SK-N-SH (cell line): ENCODE data around the gene TMPRSS9. TPM values are rescaled to one million over a fixed set of nuclear protein-coding genes. Genes with fewer than 3 reads are reported as not detected.

Experiments used
- CTCF ChIA-PET: fragments of 300-600, 350-600 bp; formaldehyde crosslinking; extraction: SDS; loops from one replicate; lab custom pipeline; 2021; lab: Yijun Ruan, JAX
- POLR2A ChIA-PET: fragments of 350-600 bp; sonication (Branson Sonifier 250); formaldehyde crosslinking; extraction: SDS; loops from one replicate; lab custom pipeline; 2020; ENCODE audit warnings: antibody characterized with exemption, inconsistent platforms; lab: Yijun Ruan, JAX
- DNase-seq: peaks from one replicate; pipeline ENCODE4 v3.0.0; 2012
- H2AFZ ChIP-seq: fragments of 200-600 bp; sonication (generic); 2 replicates; pipeline ENCODE4 v1.8.1; 2016; ENCODE audit warnings: antibody characterized with exemption, mild to moderate bottlenecking, low read depth
- H3F3A ChIP-seq: fragments of 200-600 bp; sonication (generic); replicated peaks from 2 replicates; pipeline ENCODE3; 2016; ENCODE audit warnings: antibody characterized with exemption, mild to moderate bottlenecking; ENCODE audit not compliant: insufficient read depth
- H3K27ac ChIP-seq, 2 experiments: fragments of 200-500 bp in 1 of 2; fragments of 200-600 bp in 1 of 2; sonication (Bioruptor generic) in 1 of 2; sonication (generic), shearing (Covaris generic) in 1 of 2; 2 replicates each; pipeline versions ENCODE4 v1.5.1 to v1.6.1; 2014 to 2016; ENCODE audit warnings: low read depth in 2 of 2, inconsistent platforms in 1 of 2, low read length in 1 of 2, mild to moderate bottlenecking in 1 of 2, mixed read lengths in 1 of 2
- H3K27me3 ChIP-seq: fragments of 200-600 bp; sonication (generic), shearing (Covaris generic); 2 replicates; pipeline ENCODE4 v1.6.1; 2016; ENCODE audit warnings: mixed run types; ENCODE audit not compliant: insufficient read depth
- H3K36me3 ChIP-seq, 2 experiments: fragments of 200-500 bp in 1 of 2; fragments of 200-600 bp in 1 of 2; sonication (Bioruptor generic) in 1 of 2; sonication (generic) in 1 of 2; replicated peaks in 1 of 2; 2 replicates each; pipeline versions ENCODE3 to v1.5.1; 2014 to 2016; ENCODE audit warnings: low read length in 1 of 2, mild to moderate bottlenecking in 1 of 2; ENCODE audit not compliant: insufficient read depth in 2 of 2, control insufficient read depth in 1 of 2
- H3K4me1 ChIP-seq, 2 experiments: fragments of 200-500 bp in 1 of 2; fragments of 200-600 bp in 1 of 2; sonication (Bioruptor generic) in 1 of 2; sonication (generic), shearing (Covaris generic) in 1 of 2; 2 replicates each; pipeline versions ENCODE4 v1.5.1 to v1.6.1; 2014 to 2016; ENCODE audit warnings: low read depth in 1 of 2, low read length in 1 of 2, mixed run types in 1 of 2; ENCODE audit not compliant: insufficient read depth in 2 of 2, control insufficient read depth in 1 of 2
- H3K4me2 ChIP-seq: fragments of 200-600 bp; sonication (generic), shearing (Covaris generic); 2 replicates; pipeline ENCODE4 v1.6.1; 2017; ENCODE audit warnings: mixed run types
- H3K4me3 ChIP-seq, 2 experiments: fragments of 200-500 bp in 1 of 2; fragments of 200-600 bp in 1 of 2; sonication (Bioruptor generic) in 1 of 2; sonication (generic), shearing (Covaris generic) in 1 of 2; 2 replicates each; pipeline versions ENCODE4 v1.5.1 to v1.8.1; 2014 to 2016; ENCODE audit warnings: low read depth in 2 of 2, inconsistent platforms in 1 of 2, low read length in 1 of 2, mild to moderate bottlenecking in 1 of 2, mixed read lengths in 1 of 2, moderate library complexity in 1 of 2
- H3K79me2 ChIP-seq: fragments of 200-600 bp; sonication (generic); 2 replicates; pipeline ENCODE4 v1.8.1; 2017; ENCODE audit warnings: mild to moderate bottlenecking; ENCODE audit not compliant: insufficient read depth
- H3K9ac ChIP-seq: fragments of 200-600 bp; sonication (generic); 2 replicates; pipeline ENCODE4 v1.6.1; 2017; ENCODE audit warnings: mixed run types
- H3K9me2 ChIP-seq: fragments of 200-600 bp; sonication (generic); 2 replicates; pipeline ENCODE4 v1.6.1; 2017; ENCODE audit warnings: mixed run types
- H3K9me3 ChIP-seq: fragments of 200-600 bp; sonication (generic); 2 replicates; pipeline ENCODE4 v1.6.1; 2017; ENCODE audit warnings: mixed run types, mild to moderate bottlenecking, moderate library complexity
- H4K20me1 ChIP-seq: fragments of 200-600 bp; sonication (generic); 2 replicates; pipeline ENCODE4 v1.6.1; 2017; ENCODE audit warnings: mild to moderate bottlenecking, mixed run types; ENCODE audit not compliant: insufficient read depth
- ELF1 ChIP-seq: IDR thresholded peaks from 2 replicates; pipeline ENCODE4 v1.4.0; 2012
- EZH2phosphoT487 ChIP-seq: fragments of 200-600 bp; sonication (generic); IDR thresholded peaks from 2 replicates; pipeline ENCODE4 v1.6.1; 2017; ENCODE audit warnings: low read depth, mixed run types, mild to moderate bottlenecking, antibody characterized with exemption, moderate library complexity, borderline replicate concordance
- FOSL2 ChIP-seq: IDR thresholded peaks from 2 replicates; pipeline ENCODE4 v1.4.0; 2012; ENCODE audit warnings: low read depth, mild to moderate bottlenecking, moderate library complexity, borderline replicate concordance
- FOXM1 ChIP-seq: IDR thresholded peaks from 2 replicates; pipeline ENCODE4 v1.4.0; 2012; ENCODE audit warnings: low read depth, mild to moderate bottlenecking
- GABPA ChIP-seq: IDR thresholded peaks from 2 replicates; pipeline ENCODE4 v1.4.0; 2012; ENCODE audit warnings: low read depth, mild to moderate bottlenecking
- GATA2 ChIP-seq: sonication (generic); formaldehyde crosslinking; IDR thresholded peaks from 2 replicates; pipeline ENCODE4 v1.5.0; 2020; ENCODE audit warnings: mild to moderate bottlenecking, missing genetic modification reagents
- JUND ChIP-seq: IDR thresholded peaks from 2 replicates; pipeline ENCODE4 v1.4.0; 2012
- MEF2A ChIP-seq: IDR thresholded peaks from 2 replicates; pipeline ENCODE4 v1.4.0; 2012; ENCODE audit warnings: low read depth, borderline replicate concordance
- NFIC ChIP-seq: IDR thresholded peaks from 2 replicates; pipeline ENCODE4 v1.4.0; 2012; ENCODE audit warnings: borderline replicate concordance
- NRF1 ChIP-seq: IDR thresholded peaks from 2 replicates; pipeline ENCODE4 v1.6.1; 2012; ENCODE audit warnings: low read depth, mild to moderate bottlenecking, low read length
- POLR2AphosphoS5 ChIP-seq: IDR thresholded peaks from 2 replicates; pipeline ENCODE4 v1.6.1; 2012; ENCODE audit warnings: low read depth, low read length
- RAD21 ChIP-seq: IDR thresholded peaks from 2 replicates; pipeline ENCODE4 v1.6.1; 2012; ENCODE audit warnings: mild to moderate bottlenecking, low read length
- RCOR1 ChIP-seq: fragments of 150-350 bp; IDR thresholded peaks from 2 replicates; pipeline ENCODE4 v1.6.1; 2017; ENCODE audit warnings: antibody characterized with exemption, low read length
- REST ChIP-seq: IDR thresholded peaks from 2 replicates; pipeline ENCODE4 v1.6.1; 2012; ENCODE audit warnings: mild to moderate bottlenecking, low read depth, low read length, moderate library complexity
- RFX5 ChIP-seq: IDR thresholded peaks from 2 replicates; pipeline ENCODE4 v1.6.1; 2012; ENCODE audit warnings: mild to moderate bottlenecking, improper control_type of control experiment, low read length
- RXRA ChIP-seq: IDR thresholded peaks from 2 replicates; pipeline ENCODE4 v1.4.0; 2012; ENCODE audit warnings: low read depth, mild to moderate bottlenecking, borderline replicate concordance
- SIN3A ChIP-seq: IDR thresholded peaks from 2 replicates; pipeline ENCODE4 v1.6.1; 2012; ENCODE audit warnings: low read depth, mild to moderate bottlenecking, low read length, moderate library complexity, borderline replicate concordance
- TAF1 ChIP-seq: IDR thresholded peaks from 2 replicates; pipeline ENCODE4 v1.6.1; 2012; ENCODE audit warnings: low read depth, mild to moderate bottlenecking, low read length, moderate library complexity, borderline replicate concordance
- TCF12 ChIP-seq: IDR thresholded peaks from 2 replicates; pipeline ENCODE4 v1.4.0; 2012
- TEAD4 ChIP-seq: IDR thresholded peaks from 2 replicates; pipeline ENCODE4 v1.4.0; 2012; ENCODE audit warnings: mild to moderate bottlenecking, borderline replicate concordance; ENCODE audit not compliant: insufficient read depth
- USF2 ChIP-seq: fragments of 150-350 bp; IDR thresholded peaks from 2 replicates; pipeline ENCODE4 v1.6.1; 2017; ENCODE audit warnings: antibody characterized with exemption, low read length, low read depth, borderline replicate concordance
- YY1 ChIP-seq: IDR thresholded peaks from 2 replicates; pipeline ENCODE4 v1.4.0; 2012; ENCODE audit warnings: low read depth, mild to moderate bottlenecking
- WGBS: methylation state at CpG from one replicate; pipeline ENCODE4 v1.1.6; 2017; ENCODE audit warnings: low lambda C conversion rate; 5-methylcytosine and 5-hydroxymethylcytosine counted together
- polyA plus RNA-seq, 3 experiments: library from polyadenylated mRNA; depleted of rRNA; stranded (reverse); fragments of >200 nt; gene quantifications; 2 replicates each; pipeline ENCODE4 v1.2.3, GENCODE V29; 2012
- TF ChIP-seq, protein P1 (sequence below): fragments of 200-600 bp; sonication (generic); IDR thresholded peaks from 2 replicates; pipeline ENCODE4 v1.6.1; 2017; ENCODE audit warnings: antibody characterized with exemption, mild to moderate bottlenecking, moderate library complexity

TMPRSS9 gene
- polyA plus RNA-seq, 1 of the 3 experiments (the other 2 are of a cell fraction) = not detected

- H3K9me2 ChIP-seq = no peaks in the 10 kb centered on the region
- no peak for DNase-seq
- H2AFZ ChIP-seq = no peak overlapping the region
- H3K4me2 ChIP-seq = no peak overlapping the region
- no peak for TF ChIP-seq FOXM1
- no peak for TF ChIP-seq TEAD4
- no peak for TF ChIP-seq USF2
- TF ChIP-seq FOSL2 = no peak
- no peak for TF ChIP-seq TAF1
- TF ChIP-seq, protein P1, sequence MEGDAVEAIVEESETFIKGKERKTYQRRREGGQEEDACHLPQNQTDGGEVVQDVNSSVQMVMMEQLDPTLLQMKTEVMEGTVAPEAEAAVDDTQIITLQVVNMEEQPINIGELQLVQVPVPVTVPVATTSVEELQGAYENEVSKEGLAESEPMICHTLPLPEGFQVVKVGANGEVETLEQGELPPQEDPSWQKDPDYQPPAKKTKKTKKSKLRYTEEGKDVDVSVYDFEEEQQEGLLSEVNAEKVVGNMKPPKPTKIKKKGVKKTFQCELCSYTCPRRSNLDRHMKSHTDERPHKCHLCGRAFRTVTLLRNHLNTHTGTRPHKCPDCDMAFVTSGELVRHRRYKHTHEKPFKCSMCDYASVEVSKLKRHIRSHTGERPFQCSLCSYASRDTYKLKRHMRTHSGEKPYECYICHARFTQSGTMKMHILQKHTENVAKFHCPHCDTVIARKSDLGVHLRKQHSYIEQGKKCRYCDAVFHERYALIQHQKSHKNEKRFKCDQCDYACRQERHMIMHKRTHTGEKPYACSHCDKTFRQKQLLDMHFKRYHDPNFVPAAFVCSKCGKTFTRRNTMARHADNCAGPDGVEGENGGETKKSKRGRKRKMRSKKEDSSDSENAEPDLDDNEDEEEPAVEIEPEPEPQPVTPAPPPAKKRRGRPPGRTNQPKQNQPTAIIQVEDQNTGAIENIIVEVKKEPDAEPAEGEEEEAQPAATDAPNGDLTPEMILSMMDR = no peak
- no peak for TF ChIP-seq GABPA
- TF ChIP-seq REST = no peak
- no peak for TF ChIP-seq NFIC
- TF ChIP-seq RAD21 = no peak
- POLR2A ChIA-PET = no interaction called here
- no peak overlapping the region for H3K27ac ChIP-seq
- peaks cover 26% of the 10 kb centered on the region for H3F3A ChIP-seq
- H3K36me3 ChIP-seq = no peaks in the 10 kb centered on the region
- no peaks in the 10 kb centered on the region for H3K79me2 ChIP-seq
- no peaks in the 10 kb centered on the region for H4K20me1 ChIP-seq
- H3K9me3 ChIP-seq = no peaks in the 10 kb centered on the region
- H3K27me3 ChIP-seq = no peaks in the 10 kb centered on the region
- no peak overlapping the region for H3K4me3 ChIP-seq
- CTCF ChIA-PET = interaction anchor here (0.9 to 21.1 kb wide), 6 partner anchors 10 to 173 kb away, joined by 3 to 309 read pairs (median 4); no protein-coding TSS in a partner anchor
- no peak overlapping the region for H3K9ac ChIP-seq
- WGBS = 79% methylated on average over 5 of the region's 5 CpGs
- H3K4me1 ChIP-seq = peaks cover 0 to 4% of the 10 kb centered on the region in 2 experiments; a peak in 2 of 4 replicates
Observed at GRCh38 chr19:2464389-2464788, 104.3 kb downstream of the TMPRSS9 start.

- Histone ChIP-seq H3K27ac (peak overlapping the region in 1 of 2 experiments; percentile 20; a peak in 1 of 4 replicates), H3K4me3 (no peak overlapping the region), H3K27me3 (no peaks in the 10 kb centered on the region), H3K4me1 (peaks cover 0 to 9% of the 10 kb centered on the region in 2 experiments; a peak in 1 of 4 replicates), H3K9me3 (no peaks in the 10 kb centered on the region), H3K79me2 (no peaks in the 10 kb centered on the region), H4K20me1 (no peaks in the 10 kb centered on the region), H3K36me3 (no peaks in the 10 kb centered on the region), H2AFZ (no peak overlapping the region), H3K9ac (no peak overlapping the region), H3K9me2 (no peaks in the 10 kb centered on the region), H3K4me2 (no peak overlapping the region), H3F3A (peaks cover 18% of the 10 kb centered on the region)
- no peak for DNase-seq
- 71% methylated on average over 12 of the region's 12 CpGs for WGBS
- POLR2A ChIA-PET = no interaction called here
- CTCF ChIA-PET = interaction anchor here (21.1 kb wide), 1 partner anchor 144 kb away, joined by 309 read pairs; no protein-coding TSS in a partner anchor
- no peak for TF ChIP-seq MEF2A
- TF ChIP-seq NRF1 = no peak
- TF ChIP-seq NFIC = no peak
- no peak for TF ChIP-seq RCOR1
- TF ChIP-seq GABPA = no peak
- no peak for TF ChIP-seq JUND
- no peak for TF ChIP-seq FOSL2
- TF ChIP-seq YY1 = no peak
- no peak for TF ChIP-seq EZH2phosphoT487
- no peak for TF ChIP-seq RFX5
- no peak for TF ChIP-seq ELF1
- TF ChIP-seq POLR2AphosphoS5 = no peak
- no peak for TF ChIP-seq USF2
- TF ChIP-seq RXRA = no peak
- no peak for TF ChIP-seq TCF12
- no peak for TF ChIP-seq GATA2 (CRISPR knock-in tag)
- TF ChIP-seq SIN3A = no peak
Observed at GRCh38 chr19:2468596-2468995, 108.5 kb downstream of the TMPRSS9 start.
